ENCODE measurements around the gene CACNB3. TPM values are rescaled to one million over a fixed set of nuclear protein-coding genes. Genes with fewer than 3 reads are reported as not detected.

Gene CACNB3
- total and polyA plus RNA-seq, 2 donors (not counting 1 experiment from before 2014, with no cell fraction given): 1.6 to 4.0 TPM

- H3K27ac Mint-ChIP-seq: no peak overlapping the region
- CTCF ChIA-PET: interaction anchor here (0.6 to 0.7 kb wide), 2 partner anchors 14 to 372 kb away, joined by 3 read pairs; no protein-coding TSS in a partner anchor
- no peak for ATAC-seq (ENCODE audit: low read depth)
- Histone ChIP-seq H4K20me1 (ENCODE audit: control insufficient read depth, insufficient read depth, low read length, poor library complexity, severe bottlenecking) (no peaks in the 10 kb centered on the region), H3K27me3 (replicated peaks in 1 of 4; ENCODE audit: control extremely low read depth in 1 of 4, control insufficient read depth in 3 of 4, insufficient read depth in 4 of 4, low read length in 3 of 4) (peaks cover 0 to 18% (median 9%) of the 10 kb centered on the region in 4 experiments), H3K4me3 (ENCODE audit: control extremely low read depth in 1 of 5, extremely low read depth in 1 of 5, insufficient read depth in 1 of 5, low read depth in 2 of 5, low read length in 4 of 5) (no peak overlapping the region), H3K9ac (ENCODE audit: low read length) (no peak overlapping the region), H2AFZ (ENCODE audit: insufficient read depth, low read depth, low read length, poor library complexity, severe bottlenecking) (no peak overlapping the region), H3K36me3 (replicated peaks in 1 of 2; ENCODE audit: control extremely low read depth in 1 of 2, control insufficient read depth in 1 of 2, extremely low read depth in 1 of 2, insufficient read depth in 2 of 2, low read length in 1 of 2) (no peaks in the 10 kb centered on the region), H3K27ac (ENCODE audit: low read length in 2 of 2) (no peak overlapping the region), H3K4me1 (ENCODE audit: control insufficient read depth in 2 of 2, insufficient read depth in 2 of 2, low read length in 2 of 2) (no peaks in the 10 kb centered on the region), H3K4me2 (replicated peaks; ENCODE audit: low read depth, low read length, poor library complexity, severe bottlenecking) (no peak overlapping the region), H3K9me3 (ENCODE audit: control extremely low read depth in 1 of 3, control insufficient read depth in 2 of 3, insufficient read depth in 1 of 3, low read length in 2 of 3) (no peaks in the 10 kb centered on the region), H3K79me2 (ENCODE audit: control insufficient read depth, insufficient read depth, low read length) (no peaks in the 10 kb centered on the region)
- no peak for TF ChIP-seq EZH2 (IDR thresholded peaks at IDR 0.05; ENCODE audit: borderline replicate concordance, insufficient read depth, low read depth, low read length, poor library complexity, severe bottlenecking)
- no peak for TF ChIP-seq CTCF (IDR thresholded peaks at IDR 0.05)
- H3K4me3 Mint-ChIP-seq: no peak overlapping the region
- H3K4me1 Mint-ChIP-seq: no peaks in the 10 kb centered on the region
- WGBS (ENCODE audit: insufficient coverage): 81% methylated on average over 4 of the region's 4 CpGs
- DNase-seq: no peak
- POLR2A ChIA-PET: no interaction called here
- intact Hi-C loops (cut with micrococcal nuclease): no loop called here
- H3K27me3 Mint-ChIP-seq: peaks cover 22% of the 10 kb centered on the region
- H3K9me3 Mint-ChIP-seq (ENCODE audit: insufficient read depth): no peaks in the 10 kb centered on the region
These were observed 57.7 kb downstream of the CACNB3 start for GRCh38 chr12:48875944-48876515.

Small RNA genes lying within 50 kb of the gene (small RNA-seq; reads per million reads assigned to genes)
- gene MIR4701 (ENCODE audit: insufficient read length, low read depth, low replicate concordance) (not detected), gene RF00019 (ENCODE audit: insufficient read length, low read depth, low replicate concordance) (not detected)

Other genes with a start within 250 kb of the CACNB3 start
- not detected in 2 replicates for gene LALBA, start 248.4 kb upstream of the CACNB3 start, total RNA-seq
- gene LALBA, start 248.4 kb upstream of the CACNB3 start, polyA plus RNA-seq: not detected in 2 replicates
- gene KANSL2, start 136.3 kb upstream of the CACNB3 start, total RNA-seq: 64.6 and 67.4 TPM in 2 replicates
- gene KANSL2, start 136.3 kb upstream of the CACNB3 start, polyA plus RNA-seq: 47.3 and 85.0 TPM in 2 replicates
- gene CCNT1, start 101.8 kb upstream of the CACNB3 start, total RNA-seq: 73.1 and 77.3 TPM in 2 replicates
- gene CCNT1, start 101.8 kb upstream of the CACNB3 start, polyA plus RNA-seq: 13.9 and 35.2 TPM in 2 replicates
- not detected in 2 replicates for gene ADCY6, start 29.4 kb upstream of the CACNB3 start, total RNA-seq
- 0.03 and 0.07 TPM in 2 replicates for gene ADCY6, start 29.4 kb upstream of the CACNB3 start, polyA plus RNA-seq
- gene DDX23, start 33.7 kb downstream of the CACNB3 start, total RNA-seq: 135 and 156 TPM in 2 replicates
- 76.1 and 99.9 TPM in 2 replicates for gene DDX23, start 33.7 kb downstream of the CACNB3 start, polyA plus RNA-seq
- gene RND1, start 47.4 kb downstream of the CACNB3 start, total RNA-seq: 18.7 and 19.5 TPM in 2 replicates
- gene RND1, start 47.4 kb downstream of the CACNB3 start, polyA plus RNA-seq: 7.3 and 14.9 TPM in 2 replicates
- gene FKBP11, start 107.0 kb downstream of the CACNB3 start, total RNA-seq: 26.7 and 27.3 TPM in 2 replicates
- gene FKBP11, start 107.0 kb downstream of the CACNB3 start, polyA plus RNA-seq: 50.6 and 52.5 TPM in 2 replicates
- gene ARF3, start 139.0 kb downstream of the CACNB3 start, total RNA-seq: 77.5 and 83.6 TPM in 2 replicates
- 24.4 and 31.7 TPM in 2 replicates for gene ARF3, start 139.0 kb downstream of the CACNB3 start, polyA plus RNA-seq
- gene WNT10B, start 153.2 kb downstream of the CACNB3 start, total RNA-seq: 0.22 and 0.56 TPM in 2 replicates
- 2.3 and 2.7 TPM in 2 replicates for gene WNT10B, start 153.2 kb downstream of the CACNB3 start, polyA plus RNA-seq
- gene WNT1, start 159.8 kb downstream of the CACNB3 start, total RNA-seq: 0.34 TPM in 1 of 2 replicates, not detected in the other
- gene WNT1, start 159.8 kb downstream of the CACNB3 start, polyA plus RNA-seq: 0.26 and 0.55 TPM in 2 replicates
- 0.10 and 0.15 TPM in 2 replicates for gene DDN, start 180.9 kb downstream of the CACNB3 start, total RNA-seq
- gene DDN, start 180.9 kb downstream of the CACNB3 start, polyA plus RNA-seq: 0.75 and 0.92 TPM in 2 replicates
- 58.6 and 60.0 TPM in 2 replicates for gene PRKAG1, start 200.3 kb downstream of the CACNB3 start, total RNA-seq
- 25.9 and 28.5 TPM in 2 replicates for gene PRKAG1, start 200.3 kb downstream of the CACNB3 start, polyA plus RNA-seq
- gene KMT2D, start 242.3 kb downstream of the CACNB3 start, total RNA-seq: 179 and 199 TPM in 2 replicates
- 64.0 and 72.2 TPM in 2 replicates for gene KMT2D, start 242.3 kb downstream of the CACNB3 start, polyA plus RNA-seq